ENCODE data around the gene TRHDE.

The TRHDE gene, protein sequence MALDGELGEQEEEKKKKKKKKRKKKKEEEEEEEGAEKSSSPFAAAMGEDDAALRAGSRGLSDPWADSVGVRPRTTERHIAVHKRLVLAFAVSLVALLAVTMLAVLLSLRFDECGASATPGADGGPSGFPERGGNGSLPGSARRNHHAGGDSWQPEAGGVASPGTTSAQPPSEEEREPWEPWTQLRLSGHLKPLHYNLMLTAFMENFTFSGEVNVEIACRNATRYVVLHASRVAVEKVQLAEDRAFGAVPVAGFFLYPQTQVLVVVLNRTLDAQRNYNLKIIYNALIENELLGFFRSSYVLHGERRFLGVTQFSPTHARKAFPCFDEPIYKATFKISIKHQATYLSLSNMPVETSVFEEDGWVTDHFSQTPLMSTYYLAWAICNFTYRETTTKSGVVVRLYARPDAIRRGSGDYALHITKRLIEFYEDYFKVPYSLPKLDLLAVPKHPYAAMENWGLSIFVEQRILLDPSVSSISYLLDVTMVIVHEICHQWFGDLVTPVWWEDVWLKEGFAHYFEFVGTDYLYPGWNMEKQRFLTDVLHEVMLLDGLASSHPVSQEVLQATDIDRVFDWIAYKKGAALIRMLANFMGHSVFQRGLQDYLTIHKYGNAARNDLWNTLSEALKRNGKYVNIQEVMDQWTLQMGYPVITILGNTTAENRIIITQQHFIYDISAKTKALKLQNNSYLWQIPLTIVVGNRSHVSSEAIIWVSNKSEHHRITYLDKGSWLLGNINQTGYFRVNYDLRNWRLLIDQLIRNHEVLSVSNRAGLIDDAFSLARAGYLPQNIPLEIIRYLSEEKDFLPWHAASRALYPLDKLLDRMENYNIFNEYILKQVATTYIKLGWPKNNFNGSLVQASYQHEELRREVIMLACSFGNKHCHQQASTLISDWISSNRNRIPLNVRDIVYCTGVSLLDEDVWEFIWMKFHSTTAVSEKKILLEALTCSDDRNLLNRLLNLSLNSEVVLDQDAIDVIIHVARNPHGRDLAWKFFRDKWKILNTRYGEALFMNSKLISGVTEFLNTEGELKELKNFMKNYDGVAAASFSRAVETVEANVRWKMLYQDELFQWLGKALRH

DNA sequence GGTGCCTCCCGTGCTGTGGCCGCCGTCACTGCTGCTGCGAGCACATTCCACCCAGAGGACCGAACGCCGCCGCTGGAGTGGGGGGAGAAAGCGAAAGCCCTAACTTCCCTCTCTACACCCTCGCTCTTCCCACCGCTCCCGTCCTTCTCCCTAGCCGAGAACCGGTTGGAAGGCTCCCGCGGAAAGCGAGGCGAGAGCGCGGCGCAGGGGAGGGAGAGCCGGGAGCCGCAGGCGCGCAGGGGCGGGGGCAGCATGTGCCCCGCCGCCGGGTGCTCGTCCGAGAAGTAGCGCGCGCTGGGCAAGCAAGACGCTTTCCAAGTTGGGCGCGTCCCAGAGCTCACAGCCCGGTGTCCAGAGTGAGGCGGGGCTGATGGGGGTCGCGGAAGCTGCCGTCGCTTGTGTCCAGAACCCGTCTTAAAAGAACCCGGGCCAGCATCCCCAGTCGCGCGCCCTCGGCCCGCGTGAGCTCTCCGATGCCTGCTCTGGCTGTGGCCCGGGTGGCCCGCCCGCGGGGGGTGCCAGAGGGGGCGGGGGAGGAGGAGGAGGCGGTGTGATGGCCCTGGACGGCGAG is at the start of gene TRHDE:
TSS of gene TRHDE (plus strand) at position 280 of the 571 bp plus-strand sequence. CDS start at position 554, 274 bp downstream.
- no peak for DNase-seq (ENCODE audit: low read depth)

DNA sequence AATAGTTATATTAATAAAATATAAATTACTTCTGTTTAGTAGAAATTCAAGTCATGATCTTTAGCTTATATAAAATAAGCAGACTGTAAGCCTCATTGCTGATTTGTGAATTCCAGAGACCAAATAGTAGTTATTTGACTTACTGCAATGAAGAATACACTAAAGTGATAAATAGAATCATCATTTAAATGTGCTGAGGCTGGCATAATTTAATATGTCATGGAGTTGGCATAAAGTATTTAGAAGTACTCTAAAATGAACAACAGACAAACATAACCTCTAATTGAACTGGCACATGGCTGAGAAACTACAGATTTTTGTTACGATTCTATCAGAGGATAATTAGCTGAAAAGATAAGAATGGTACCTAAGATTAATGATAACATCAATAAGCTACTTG is 45.7 kb upstream of the TRHDE start:
- DNase-seq (ENCODE audit: low read depth) = no peak

DNA sequence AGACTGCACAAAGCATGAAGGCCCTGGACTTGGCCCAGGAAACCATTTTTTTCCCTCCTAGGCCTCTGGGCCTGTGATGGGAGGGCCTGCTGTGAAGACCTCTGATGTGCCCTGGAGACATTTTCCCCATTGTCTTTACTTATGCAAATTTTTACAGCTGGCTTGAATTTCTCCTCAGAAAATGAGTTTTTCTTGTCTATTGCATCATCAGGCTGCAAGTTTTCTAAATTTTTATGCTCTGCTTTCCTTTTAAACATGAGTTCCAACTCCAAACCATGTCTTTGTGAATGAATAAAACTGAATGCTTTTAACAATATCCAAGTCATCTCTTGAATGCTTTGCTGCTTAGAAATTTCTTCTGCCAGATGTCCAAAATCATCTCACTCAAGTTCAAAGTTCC is 43.7 kb upstream of the TRHDE start:
- DNase-seq (ENCODE audit: low read depth) = no peak

DNA sequence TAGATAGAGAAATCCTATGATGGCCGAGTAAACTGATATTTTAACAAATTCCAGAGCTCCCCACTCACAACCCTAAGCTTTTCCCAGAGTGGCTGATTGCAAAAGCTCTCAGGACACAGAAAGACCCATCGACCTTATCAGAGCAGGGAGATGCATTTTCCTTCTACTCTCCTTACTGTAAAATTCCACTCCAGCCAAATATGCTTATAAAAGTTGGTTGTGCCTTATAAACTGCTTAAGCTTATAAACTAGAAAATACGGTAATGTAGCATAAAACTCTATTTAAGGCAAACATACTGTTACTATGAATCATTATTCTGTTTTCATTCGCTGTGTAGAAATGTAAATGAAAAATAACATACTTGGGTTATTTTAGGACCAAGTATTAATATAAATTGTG is 41.6 kb upstream of the TRHDE start:
- DNase-seq (ENCODE audit: low read depth) = peak; percentile 58

DNA sequence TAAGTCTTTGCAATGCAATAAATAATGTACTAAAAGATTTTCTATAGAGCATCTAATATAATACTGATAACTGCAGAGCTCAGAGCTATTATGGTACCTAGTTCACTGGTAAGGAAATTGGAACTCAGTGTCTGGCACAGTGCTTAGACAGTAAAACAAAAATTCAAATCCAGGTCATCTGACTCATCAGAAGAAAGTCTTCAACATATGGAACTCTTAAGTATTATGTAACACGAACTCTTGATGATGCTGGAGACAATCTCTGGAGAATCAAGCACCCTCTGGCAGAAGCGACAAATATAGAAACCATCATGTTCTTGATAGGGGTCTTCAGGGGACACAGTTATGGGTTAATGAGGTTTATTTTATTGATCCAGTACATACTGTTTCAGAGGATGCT is 37.3 kb upstream of the TRHDE start:
- peak; percentile 38 for DNase-seq (ENCODE audit: low read depth)

DNA sequence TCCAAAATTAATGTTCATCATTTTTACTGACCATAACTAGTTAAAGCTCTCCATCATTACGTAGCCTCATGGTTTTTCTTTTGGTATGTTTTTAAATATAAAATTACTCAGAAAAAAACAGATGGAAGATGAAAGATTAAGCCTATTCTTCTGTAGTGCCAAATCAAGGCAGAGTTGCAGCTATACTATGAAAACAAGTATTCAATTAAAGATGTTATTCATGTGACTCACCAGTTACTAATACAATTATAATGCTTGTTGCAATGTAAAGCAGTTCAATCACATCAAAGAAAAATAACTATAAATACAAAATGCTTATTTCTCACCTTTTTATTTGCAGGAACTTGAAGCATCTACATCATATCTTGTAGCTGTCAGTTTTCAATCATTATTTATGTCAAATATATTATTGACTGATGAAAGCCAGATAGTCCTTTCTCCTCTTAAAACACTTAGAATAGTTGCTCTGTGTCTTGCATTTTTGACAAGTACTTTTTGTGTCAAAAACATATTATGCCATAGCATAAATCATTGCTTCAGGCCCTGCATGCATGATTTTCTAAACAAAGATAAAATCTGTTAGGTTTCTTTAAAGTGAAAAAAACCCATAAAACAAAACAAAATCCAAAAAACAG is 36.0 kb upstream of the TRHDE start:
- peak; percentile 48 for DNase-seq (ENCODE audit: low read depth)

DNA sequence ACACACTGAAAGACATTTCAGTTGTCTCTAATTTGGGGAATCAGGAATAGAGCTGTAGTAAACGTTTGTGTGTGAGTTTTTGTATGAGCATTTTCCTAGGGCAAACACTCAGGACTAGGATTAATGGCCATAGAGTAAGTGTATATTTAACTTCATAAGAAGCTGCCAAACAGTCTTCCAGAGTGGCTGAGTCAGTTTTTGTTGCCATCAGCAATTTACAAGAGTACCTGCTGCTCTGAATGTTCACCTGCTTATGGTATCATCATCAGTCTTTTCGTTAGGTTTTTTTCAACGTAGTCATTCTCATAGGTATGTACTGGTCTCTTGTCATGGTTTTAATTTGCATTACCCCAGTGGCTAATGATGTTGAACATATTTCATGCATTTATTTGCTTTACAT is 30.6 kb upstream of the TRHDE start:
- no peak for DNase-seq (ENCODE audit: low read depth)

DNA sequence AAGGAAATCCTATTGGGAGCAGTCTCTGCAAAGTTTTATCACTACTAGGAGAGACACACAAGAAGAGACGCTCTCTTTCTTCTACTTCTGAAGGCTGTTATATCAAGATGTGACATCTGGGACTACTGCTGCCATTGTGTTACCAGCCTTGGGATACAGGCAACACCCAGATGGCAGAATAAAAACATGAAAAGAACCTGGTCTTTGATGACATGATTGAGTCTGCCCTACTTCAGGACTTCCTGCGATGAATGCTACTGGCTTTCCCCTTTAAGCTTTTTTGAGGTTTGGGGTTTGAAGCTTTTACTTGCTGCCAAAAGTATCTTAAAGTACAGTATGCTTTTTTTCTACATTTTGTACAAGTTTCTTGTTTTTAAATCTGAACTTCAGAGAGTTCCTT is 29.2 kb upstream of the TRHDE start:
- DNase-seq (ENCODE audit: low read depth) = no peak

DNA sequence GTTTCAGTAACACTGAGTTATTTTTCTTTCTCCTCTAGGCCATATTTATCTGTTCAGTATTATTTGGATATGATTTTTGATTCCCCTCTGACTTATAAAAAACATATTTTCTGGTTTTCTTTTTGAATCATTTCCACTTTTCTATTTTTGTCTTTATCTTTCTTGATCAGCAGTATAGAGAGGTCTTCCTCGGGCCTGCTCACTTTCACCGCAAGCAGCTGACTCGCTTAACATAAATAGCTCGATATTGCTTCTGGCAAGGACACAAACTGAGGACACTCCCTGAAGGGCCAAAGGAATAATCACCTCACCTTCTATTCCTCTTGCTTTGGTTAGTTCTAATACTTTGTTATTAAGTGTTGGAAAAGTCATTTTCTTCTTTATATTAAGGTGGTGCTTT is 25.8 kb upstream of the TRHDE start:
- no peak for DNase-seq (ENCODE audit: low read depth)

DNA sequence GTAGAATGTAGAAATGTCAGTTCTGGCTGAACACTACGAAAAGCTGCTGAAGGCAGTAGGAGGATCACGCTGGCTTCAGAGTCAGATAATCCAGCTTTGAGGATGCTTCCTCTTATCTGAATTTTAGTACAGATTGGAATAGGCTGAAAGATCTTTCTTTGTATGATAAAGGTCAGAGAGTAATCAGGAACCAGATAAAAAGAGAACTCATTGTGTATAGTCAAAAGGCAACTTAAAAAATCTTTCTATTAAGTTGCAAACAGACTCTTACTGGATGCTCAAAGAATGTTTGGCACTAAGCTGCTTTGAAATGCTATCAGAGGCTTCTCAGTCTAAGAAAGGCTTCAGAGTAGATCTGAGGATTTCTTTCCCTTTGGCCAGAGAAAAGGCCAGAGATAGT is 21.8 kb upstream of the TRHDE start:
- no peak for DNase-seq (ENCODE audit: low read depth)

DNA sequence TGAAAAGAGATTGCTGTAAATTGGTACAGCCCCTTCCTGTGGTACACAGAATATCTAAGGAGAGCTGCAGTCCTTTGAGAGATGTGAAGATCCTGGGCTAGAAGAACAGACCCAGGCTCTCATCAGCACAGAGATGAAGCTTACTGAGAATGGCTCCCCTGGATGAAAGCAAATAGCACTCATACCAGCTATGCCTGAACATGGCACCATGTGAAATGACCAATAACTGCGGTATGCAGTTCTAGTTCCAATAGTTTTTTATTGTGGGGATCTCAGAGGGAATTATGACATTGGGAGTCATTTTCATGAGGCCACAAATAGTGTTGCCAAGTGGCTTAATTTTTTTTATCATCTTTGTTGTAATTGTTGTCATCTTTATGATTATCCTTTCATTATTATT is 15.4 kb upstream of the TRHDE start:
- DNase-seq (ENCODE audit: low read depth) = no peak

DNA sequence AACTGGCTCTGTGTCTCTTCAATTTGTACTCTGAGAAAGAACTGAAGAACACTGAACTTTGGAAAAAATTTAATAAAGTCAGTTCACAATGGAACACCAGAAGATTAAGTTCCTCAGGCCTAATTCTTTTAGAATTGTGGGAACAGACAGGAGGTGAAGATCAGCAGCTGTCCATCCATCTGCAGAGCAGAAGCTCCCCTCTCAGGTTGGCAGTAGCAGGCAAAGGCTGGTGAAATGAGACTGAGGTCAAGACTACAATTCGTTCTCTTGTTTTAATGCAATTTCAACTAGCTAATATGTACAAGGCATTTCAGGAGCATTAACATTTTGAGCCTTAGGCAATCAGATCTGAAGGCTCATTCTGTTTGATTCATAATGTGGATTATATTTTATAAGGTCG is 10.3 kb upstream of the TRHDE start:
- no peak for DNase-seq (ENCODE audit: low read depth)

DNA sequence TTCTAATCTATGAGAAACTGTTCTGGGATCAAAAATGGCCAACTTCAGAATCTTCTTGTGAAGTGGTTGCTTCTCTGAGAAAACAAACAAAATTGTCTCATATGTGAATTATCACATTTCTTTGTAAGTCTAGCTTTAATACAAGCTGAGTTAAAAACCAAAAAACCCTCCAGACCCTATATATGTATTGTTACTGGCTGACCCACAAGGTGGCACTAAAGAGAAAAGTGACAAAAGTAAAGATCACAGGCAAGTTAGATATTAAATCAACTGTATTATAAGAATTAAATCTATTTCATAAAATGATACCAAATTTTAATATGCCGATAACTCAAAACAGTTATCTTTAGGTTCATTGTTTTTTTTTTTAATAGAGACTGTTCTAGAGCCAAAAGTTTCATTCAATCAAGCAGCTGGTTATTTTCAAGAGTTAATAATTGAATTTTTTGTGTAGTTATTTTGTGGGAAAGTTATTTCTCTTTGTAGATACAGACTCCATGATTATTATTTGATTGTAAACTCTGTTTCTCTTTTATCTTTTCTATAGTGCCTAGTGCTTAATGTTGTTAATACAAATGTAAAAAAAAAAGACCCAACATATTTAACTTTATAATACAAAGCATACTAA is 7.5 kb upstream of the TRHDE start:
- DNase-seq (ENCODE audit: low read depth) = no peak

DNA sequence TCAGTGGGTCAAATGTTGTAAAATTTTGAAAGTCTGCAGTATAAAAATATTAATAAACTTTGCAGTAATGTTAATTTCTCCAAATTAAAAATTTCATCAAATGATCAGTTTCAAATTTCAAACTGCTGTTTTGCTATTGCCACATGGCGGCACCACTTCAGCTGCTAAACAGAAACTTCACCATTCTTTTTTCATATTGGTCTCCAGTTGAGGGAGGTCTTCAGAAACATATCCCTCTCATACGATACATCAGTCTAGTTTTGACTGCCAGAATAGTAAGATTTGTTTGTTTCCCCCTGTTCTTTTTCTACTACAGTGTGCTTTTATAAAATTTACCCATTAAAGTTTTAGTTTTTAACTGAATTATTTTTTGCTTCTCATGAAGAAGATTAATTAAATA is 4.2 kb upstream of the TRHDE start:
- DNase-seq (ENCODE audit: low read depth) = no peak

DNA sequence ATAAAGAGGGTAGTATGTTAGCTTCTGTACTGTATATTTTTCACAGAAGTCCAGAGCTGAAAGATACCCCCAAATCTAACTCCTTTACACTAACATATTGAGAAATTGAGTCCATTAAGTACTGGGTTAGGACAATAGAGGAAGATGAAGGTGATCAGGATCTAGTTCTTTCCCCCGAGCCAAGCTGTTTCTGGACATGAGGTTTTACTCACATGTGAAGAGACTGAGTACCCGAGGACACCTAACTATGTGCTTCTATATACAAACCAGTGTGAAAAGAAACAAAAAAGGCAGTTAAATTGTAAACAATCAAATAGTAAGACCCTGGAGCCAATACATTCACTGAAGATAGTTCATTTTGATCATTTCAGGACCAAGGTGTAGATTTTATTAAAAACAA is 3.8 kb upstream of the TRHDE start:
- DNase-seq (ENCODE audit: low read depth) = no peak

DNA sequence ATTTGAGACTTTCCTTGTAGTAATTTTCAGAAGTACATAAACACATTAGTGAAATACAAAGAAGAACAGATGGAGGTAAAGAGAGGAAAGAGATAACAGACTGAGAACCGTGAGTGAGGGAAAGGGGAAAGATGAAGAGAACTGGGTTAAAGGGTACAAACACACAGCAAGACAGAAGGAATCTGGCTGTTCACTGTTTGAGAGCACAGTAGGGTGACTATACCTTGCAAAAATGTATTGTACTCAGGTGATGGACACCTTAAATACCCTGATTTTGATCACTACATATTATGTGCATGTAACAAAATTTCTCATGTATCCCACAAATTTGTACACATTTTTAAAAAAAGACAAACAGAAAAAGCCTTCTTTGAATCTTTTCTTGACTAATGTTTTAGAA is 2.7 kb upstream of the TRHDE start:
- no peak for DNase-seq (ENCODE audit: low read depth)

DNA sequence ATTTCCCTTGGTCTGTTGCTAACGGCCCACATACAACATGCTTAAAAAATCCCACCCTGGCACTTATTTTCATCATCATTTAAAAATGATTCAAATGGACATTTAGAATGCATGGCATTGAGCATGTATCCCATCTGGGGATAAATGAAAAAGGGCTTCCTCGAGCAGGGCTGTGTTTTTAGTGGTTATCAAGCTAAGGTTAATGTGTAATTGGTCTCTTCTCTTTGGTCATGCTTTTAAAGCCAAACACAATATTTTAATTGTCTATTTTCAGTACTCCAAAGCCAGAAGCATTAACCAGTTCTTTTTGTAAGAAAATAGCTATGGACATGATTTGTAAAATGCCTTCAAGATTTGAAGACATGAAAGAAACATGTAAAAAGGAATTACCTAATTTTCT is 1.9 kb upstream of the TRHDE start:
- no peak for DNase-seq (ENCODE audit: low read depth)

DNA sequence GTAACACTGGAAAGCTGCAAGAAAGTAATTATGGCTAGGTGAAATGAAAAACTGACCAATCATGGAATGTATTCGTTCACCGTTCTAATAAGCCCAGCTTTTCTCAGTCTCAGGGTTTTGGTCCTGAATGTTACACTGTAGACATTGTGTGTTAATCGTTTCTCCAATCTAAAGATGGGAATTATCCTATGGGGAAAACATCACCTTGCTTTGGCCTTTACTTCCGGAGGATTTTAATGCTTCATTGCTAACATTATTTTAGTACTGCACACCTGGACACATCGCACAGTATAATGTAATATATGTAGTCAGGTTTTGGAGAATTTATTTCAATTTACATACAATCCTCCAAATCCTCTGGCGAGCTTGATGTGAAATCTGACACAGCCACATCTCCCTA is 1.2 kb upstream of the TRHDE start:
- DNase-seq (ENCODE audit: low read depth) = no peak

DNA sequence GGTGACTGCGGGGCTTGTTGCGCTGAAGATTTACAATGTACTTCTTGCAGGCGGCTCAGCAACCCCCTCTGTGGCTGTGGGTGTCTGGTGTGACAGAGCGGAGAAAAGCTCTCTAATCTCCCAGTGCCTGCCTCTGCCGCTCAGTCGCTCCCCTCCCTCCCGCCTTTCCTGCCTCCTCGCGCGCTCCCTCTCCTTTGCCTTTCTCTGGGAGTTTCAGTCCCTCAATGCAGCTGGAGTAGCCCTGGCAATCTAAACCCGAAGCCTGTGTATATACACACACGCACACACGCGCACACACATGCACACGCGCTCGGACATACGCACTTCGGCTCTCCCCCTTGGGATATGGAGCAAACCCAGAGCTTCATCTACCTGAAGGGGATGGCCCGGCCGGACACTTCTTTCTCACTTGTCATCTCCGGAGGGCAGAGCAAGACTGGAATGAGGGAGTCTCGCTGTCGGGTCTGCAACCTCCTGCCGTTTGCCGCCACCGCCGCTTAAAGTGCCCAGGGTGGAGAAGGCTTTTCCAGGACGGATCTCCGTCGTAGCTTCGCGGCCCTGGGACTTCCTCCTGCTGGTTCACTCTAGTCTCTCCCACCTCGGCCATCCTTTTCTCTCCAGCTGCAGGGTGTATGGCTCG is 599 bp upstream of the TRHDE start:
- DNase-seq (ENCODE audit: low read depth) = no peak

DNA sequence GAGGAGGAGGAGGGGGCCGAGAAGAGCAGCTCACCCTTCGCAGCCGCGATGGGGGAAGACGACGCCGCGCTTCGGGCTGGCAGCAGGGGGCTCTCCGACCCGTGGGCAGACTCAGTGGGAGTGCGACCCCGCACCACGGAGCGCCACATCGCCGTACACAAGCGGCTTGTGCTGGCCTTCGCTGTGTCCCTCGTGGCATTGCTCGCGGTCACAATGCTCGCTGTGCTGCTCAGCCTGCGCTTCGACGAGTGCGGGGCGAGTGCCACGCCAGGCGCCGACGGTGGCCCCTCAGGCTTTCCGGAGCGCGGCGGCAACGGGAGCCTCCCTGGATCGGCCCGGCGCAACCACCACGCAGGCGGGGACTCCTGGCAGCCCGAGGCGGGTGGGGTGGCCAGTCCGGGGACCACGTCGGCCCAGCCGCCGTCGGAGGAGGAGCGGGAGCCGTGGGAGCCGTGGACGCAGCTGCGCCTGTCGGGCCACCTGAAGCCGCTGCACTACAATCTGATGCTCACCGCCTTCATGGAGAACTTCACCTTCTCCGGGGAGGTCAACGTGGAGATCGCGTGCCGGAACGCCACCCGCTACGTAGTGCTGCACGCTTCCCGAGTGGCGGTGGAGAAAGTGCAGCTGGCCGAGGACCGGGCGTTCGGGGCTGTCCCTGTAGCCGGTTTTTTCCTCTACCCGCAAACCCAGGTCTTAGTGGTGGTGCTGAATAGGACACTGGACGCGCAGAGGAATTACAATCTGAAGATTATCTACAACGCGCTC is 745 bp downstream of the TRHDE start:
- no peak for DNase-seq (ENCODE audit: low read depth)

DNA sequence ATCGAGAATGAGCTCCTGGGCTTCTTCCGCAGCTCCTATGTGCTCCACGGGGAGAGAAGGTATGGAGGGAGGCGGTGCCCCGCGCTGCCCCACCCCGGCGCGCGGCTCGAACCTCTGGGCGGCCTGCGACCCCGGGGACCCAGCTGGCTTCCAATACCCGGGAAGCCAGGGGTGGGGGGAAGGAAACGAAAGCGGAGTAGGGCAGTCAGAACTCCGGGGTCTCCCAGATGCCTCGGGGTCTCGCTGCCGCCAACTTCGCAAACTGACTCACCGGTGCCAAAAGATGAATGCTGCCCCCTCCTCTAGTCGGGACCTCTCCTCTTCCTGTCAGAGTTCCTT is 1.3 kb downstream of the TRHDE start:
- no peak for DNase-seq (ENCODE audit: low read depth)

Data from HS-5 (cell line).